Measurements from ENCODE around the gene CES1. TPM values are rescaled to one million over a fixed set of nuclear protein-coding genes. Genes with fewer than 3 reads are reported as not detected.
"Not testable (repeated sequence)": the region's sequence is repeated elsewhere in the genome, so short reads cannot be mapped to it uniquely, and the experiment has no call there.

The CES1 gene
- total RNA-seq, 6 experiments from 2014 or later: 847 to 4,059 (median 1,770) TPM

DNA sequence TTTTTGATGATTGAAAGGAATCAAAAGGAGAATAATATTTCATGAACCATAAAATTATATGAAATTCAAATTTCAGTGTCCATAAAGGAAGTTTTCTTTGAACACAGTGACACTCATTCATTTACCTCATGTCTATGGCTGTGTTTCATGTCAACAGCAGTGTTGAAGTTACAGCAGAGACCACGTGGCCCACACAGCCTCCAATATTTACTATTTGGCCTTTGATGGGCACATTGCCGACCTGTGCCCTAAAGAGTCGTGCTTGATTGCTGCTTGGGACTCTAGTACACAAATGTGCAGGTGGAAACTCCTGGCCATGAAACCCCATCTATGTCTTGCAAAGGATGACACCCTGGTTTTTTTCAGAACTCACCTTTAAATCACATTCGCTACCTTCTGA is 57.0 kb downstream of the CES1 start:
- H3K9me3 ChIP-seq: no peaks in the 10 kb centered on the region
- H3K27ac ChIP-seq: no peak overlapping the region
- H3K36me3 ChIP-seq: no peaks in the 10 kb centered on the region
- TF ChIP-seq, protein P1, sequence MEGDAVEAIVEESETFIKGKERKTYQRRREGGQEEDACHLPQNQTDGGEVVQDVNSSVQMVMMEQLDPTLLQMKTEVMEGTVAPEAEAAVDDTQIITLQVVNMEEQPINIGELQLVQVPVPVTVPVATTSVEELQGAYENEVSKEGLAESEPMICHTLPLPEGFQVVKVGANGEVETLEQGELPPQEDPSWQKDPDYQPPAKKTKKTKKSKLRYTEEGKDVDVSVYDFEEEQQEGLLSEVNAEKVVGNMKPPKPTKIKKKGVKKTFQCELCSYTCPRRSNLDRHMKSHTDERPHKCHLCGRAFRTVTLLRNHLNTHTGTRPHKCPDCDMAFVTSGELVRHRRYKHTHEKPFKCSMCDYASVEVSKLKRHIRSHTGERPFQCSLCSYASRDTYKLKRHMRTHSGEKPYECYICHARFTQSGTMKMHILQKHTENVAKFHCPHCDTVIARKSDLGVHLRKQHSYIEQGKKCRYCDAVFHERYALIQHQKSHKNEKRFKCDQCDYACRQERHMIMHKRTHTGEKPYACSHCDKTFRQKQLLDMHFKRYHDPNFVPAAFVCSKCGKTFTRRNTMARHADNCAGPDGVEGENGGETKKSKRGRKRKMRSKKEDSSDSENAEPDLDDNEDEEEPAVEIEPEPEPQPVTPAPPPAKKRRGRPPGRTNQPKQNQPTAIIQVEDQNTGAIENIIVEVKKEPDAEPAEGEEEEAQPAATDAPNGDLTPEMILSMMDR (IDR thresholded peaks at IDR 0.05): no peak
- no peak for TF ChIP-seq POLR2A (IDR thresholded peaks at IDR 0.05)
- intact Hi-C loops (cut with DNase I): no loop called here
- H3K4me1 ChIP-seq: peaks cover 0 to 3% (median 0%) of the 10 kb centered on the region in 4 donors
- 27% methylated on average over 3 of the region's 4 CpGs for WGBS (ENCODE audit: insufficient coverage, low coverage, low lambda C conversion rate, missing lambda C conversion rate)
- no peaks in the 10 kb centered on the region for H3K27me3 ChIP-seq
- ATAC-seq: peak; percentile 50 to 86 (median 60)
- H3K4me3 ChIP-seq: no peak overlapping the region
- peak in 1 of 3 donors; percentile 50 for DNase-seq

DNA sequence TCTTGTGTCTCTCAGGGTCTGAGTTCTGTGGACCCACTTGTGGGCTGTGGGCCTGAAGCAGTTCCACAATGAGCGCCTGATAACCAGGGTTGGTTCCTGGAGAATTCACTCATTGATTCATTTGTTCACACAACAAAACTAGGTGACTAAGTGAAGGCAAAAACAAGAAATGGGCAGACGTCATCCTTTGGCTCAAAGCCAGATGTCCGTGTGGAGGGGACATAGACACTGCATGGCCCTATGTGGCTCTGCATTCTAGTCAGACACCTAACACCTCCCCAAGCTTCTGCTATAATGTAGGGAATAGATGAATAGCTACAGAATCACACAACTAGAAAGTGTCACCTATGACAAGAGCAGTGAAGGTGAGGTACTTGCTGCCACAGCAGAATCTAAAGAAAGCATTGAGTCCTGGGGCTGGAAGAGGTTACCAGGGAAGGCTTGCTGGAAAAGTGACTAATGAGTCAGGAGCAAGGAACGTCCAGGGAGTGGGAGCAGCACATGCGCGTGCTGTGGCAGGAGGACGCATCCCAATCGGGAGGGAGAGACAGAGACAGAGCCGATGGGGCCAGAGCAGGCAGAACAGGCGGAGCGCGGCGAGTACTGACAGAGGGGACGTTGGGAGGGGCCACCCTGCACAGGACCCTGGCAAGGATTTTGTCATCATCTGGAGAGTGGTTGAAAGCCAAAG is 58.9 kb downstream of the CES1 start:
- ATAC-seq (no peak), DNase-seq (no peak)
- H3K27ac ChIP-seq: no peak overlapping the region
- TF ChIP-seq POLR2A (IDR thresholded peaks at IDR 0.05): no peak
- TF ChIP-seq, protein P1 (IDR thresholded peaks at IDR 0.05): no peak
- no peaks in the 10 kb centered on the region for H3K36me3 ChIP-seq
- peaks cover 0 to 3% (median 0%) of the 10 kb centered on the region in 4 donors for H3K4me1 ChIP-seq
- no peaks in the 10 kb centered on the region for H3K27me3 ChIP-seq
- H3K9me3 ChIP-seq: no peaks in the 10 kb centered on the region
- intact Hi-C loops (cut with DNase I): no loop called here
- no peak overlapping the region for H3K4me3 ChIP-seq
- 50% methylated on average over 7 of the region's 14 CpGs for WGBS (ENCODE audit: insufficient coverage, low coverage, low lambda C conversion rate, missing lambda C conversion rate)

DNA sequence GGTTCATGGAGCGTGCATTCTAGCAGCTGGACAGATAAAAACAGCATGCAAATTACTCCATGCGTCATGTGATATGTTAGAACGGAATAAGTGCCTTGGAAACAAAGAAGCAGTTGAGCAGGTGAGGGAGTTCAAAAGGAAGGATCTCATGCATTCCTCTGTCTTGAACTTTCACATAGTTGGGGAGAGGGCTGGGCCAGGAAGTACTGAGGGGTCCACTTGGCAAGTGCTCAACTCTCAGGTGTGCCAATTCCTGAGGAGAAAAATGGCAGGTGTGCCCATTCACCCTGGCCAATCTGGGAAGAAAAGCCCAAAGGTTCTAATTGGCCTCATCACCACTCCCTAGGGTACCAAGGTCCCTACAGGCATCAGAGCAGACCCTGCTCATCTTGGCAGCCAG is 67.7 kb downstream of the CES1 start:
- DNase-seq (no peak), ATAC-seq (no peak)
- Histone ChIP-seq H3K9me3 (no peaks in the 10 kb centered on the region), H3K36me3 (no peaks in the 10 kb centered on the region), H3K27me3 (no peaks in the 10 kb centered on the region), H3K27ac (no peak overlapping the region), H3K4me1 (no peaks in the 10 kb centered on the region), H3K4me3 (no peak overlapping the region)
- WGBS (ENCODE audit: insufficient coverage, low coverage, low lambda C conversion rate, missing lambda C conversion rate): 39% methylated on average over 3 of the region's 3 CpGs
- intact Hi-C loops (cut with DNase I): no loop called here
- TF ChIP-seq, protein P1 (IDR thresholded peaks at IDR 0.05): no peak
- TF ChIP-seq POLR2A (IDR thresholded peaks at IDR 0.05): no peak

DNA sequence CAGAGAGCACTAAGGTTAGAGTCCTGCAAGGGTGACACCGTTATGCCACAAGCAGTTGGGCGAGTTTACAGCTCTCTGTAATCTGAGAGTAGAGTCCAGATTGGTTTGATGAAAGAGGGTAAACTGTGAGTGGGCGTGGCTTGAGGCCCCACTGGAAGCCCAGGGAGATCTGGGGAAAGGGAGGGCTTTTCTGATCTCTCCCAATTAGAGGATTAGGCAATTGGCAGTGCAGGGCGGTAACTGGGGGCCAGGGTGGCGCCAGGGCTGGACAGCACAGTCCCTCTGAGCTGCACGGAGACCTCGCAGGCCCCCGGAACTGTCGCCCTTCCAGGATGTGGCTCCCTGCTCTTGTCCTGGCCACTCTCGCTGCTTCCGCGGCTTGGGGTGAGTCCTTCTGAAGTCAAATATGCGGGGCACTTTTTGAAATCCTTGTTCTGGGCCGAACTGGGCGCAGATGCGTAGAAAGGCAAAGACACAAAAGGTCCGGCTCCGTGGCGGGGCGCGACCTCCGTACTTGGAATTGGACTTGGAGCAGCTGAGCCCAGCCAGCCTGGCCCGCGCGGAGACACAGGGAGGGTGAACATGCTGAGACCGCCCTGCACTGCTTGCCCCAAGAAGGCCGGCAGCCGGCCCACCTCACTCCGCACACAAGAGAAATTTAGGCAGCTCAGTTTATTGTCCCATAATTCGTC is 72.4 kb downstream of the CES1 start:
- DNase-seq (peak; percentile 60 to 91 (median 86)), ATAC-seq (peak; percentile 72 to 89 (median 75))
- WGBS (ENCODE audit: insufficient coverage, low coverage, low lambda C conversion rate, missing lambda C conversion rate): 47% methylated on average over 8 of the region's 30 CpGs

DNA sequence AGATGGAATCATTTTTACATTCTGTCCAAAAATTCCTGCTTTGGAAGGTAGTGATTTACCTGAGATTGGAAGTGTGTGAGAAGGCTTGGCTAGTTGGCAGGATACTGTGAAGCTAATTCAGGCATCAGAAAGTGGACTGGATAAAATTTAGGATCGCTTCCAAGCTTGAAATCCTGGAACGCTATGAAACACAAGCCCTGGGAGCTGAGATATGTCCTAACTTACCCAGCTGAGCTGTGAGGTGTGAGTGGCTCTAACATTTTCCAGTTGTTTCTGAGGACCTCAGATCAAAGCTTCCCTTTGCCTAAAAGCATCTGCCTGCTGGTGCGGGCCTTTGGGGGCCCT is 73.0 kb downstream of the CES1 start:
- peak; percentile 7 to 34 (median 32) for ATAC-seq
- intact Hi-C loops (cut with DNase I): loop anchor here in 1 of 2 donors (5.0 kb wide), 1 partner anchor 72 kb away; the partner anchor contains the start of gene CES1
- H3K27ac ChIP-seq: peak overlapping the region in 2 of 3 donors; percentile 74 to 78
- not testable (repeated sequence) for H3K27me3 ChIP-seq, DNase-seq, H3K36me3 ChIP-seq, H3K9me3 ChIP-seq
- 17% methylated on average over 1 of the region's 3 CpGs for WGBS (ENCODE audit: insufficient coverage, low coverage, low lambda C conversion rate, missing lambda C conversion rate)
- peaks cover 0 to 31% (median 4%) of the 10 kb centered on the region in 4 donors for H3K4me1 ChIP-seq
- H3K4me3 ChIP-seq: peak overlapping the region in 1 of 3 donors; percentile 59

More for the DNA sequence above, 72.4 kb downstream of the CES1 start:
- intact Hi-C loops (cut with DNase I): loop anchor here in 1 of 2 donors (5.0 kb wide), 1 partner anchor 72 kb away; the partner anchor contains the start of gene CES1
- Histone ChIP-seq H3K4me1 (peaks cover 0 to 31% (median 4%) of the 10 kb centered on the region in 4 donors), H3K27me3 (no peaks in the 10 kb centered on the region), H3K4me3 (peak overlapping the region; percentile 26 to 74 (median 59)), H3K9me3 (no peaks in the 10 kb centered on the region), H3K27ac (peak overlapping the region in 2 of 3 donors; percentile 74 to 78), H3K36me3 (no peaks in the 10 kb centered on the region)
- TF ChIP-seq, protein P1 (IDR thresholded peaks at IDR 0.05): no peak
- TF ChIP-seq POLR2A (IDR thresholded peaks at IDR 0.05): no peak

DNA sequence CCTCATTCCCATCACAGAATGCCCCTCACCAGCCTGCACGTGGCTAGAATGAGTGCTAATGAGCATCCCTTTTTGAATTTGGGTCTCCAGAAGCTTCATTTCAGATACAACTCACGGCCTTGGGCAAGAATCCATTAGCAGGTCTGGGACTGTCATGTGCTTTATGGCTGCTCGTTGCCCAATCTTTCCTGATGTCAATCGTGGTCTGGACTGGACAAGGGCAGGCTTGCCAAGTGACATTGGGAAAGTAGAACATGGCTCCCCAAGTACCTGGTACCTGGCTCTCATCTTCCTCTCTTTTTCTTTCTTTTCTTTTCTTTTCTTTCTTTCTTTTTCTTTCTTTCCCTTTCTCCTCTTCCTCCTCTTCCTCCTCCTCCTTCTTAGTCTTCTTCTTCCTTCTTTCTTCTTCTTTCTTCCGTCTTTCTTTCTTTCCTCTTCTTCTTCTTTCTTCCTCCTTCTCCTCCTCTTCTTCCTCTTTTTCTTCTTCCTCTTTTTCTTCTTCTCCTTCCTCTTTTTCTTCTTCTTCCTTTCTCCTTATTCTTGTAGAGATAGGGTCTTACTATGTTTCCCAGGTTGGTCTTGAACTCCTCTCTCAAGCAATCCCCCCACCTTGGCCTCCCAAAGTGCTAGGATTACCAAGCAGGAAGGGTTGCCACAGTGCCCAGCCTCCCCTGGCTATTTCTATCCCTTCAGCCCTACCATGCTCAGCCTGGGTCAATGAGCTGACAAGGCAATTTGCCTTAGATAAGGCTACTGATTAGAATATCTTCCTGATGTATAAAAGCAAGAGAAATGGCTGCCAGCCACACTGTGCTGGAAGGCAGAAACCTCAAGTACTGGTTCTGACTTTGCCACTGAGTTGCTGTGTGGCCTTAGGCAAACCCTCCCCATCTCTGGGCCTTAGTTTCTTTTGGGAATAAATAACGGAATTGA is 75.0 kb downstream of the CES1 start:
- H3K36me3 ChIP-seq; H3K9me3 ChIP-seq; H3K27me3 ChIP-seq; intact Hi-C loops (cut with DNase I); H3K4me3 ChIP-seq: not testable (repeated sequence)
- Histone ChIP-seq H3K4me1 (peaks cover 0 to 31% (median 4%) of the 10 kb centered on the region in 4 donors), H3K27ac (peak overlapping the region in 1 of 3 donors; percentile 80)
- 10% methylated on average over 5 of the region's 6 CpGs for WGBS (ENCODE audit: insufficient coverage, low coverage, low lambda C conversion rate, missing lambda C conversion rate)
- peak; percentile 55 to 91 (median 79) for DNase-seq
- peak; percentile 54 to 79 (median 64) for ATAC-seq

All from right lobe of liver (tissue), 6 donors.